ENCODE measurements around the gene SLC23A2.

SLC23A2 gene

DNA sequence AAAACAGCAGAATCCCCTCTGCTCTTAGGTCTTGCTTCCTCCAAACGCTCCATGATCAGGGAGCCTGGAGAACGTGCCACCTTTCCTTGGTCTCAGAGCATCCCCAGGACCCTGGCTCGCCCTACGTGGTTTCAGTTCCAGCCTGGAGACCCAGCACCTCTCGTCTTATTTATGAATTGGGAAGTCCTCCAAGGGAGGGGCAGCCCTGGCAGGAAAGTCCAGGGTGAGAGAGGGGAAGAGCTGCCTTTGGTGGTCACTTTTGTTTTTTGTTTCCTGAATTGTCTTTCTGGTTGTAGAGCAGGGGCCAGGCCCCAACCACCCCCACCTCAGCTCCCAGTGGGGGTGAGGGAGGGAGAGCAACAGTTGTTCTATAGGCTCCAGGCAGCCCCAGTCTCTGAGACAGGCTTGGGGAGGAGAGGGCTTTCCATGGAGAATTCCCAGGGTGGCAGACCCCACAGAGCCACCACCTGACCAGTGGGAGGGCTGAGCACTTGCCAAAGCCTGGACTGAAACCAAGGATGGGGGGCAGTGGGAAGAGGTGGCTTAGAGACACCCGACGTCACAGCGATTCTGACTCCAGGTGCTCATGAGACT lies 190.8 kb downstream of the SLC23A2 start:
- DNase-seq (ENCODE audit: low read depth) = no peak
- no peak overlapping the region for H3K4me3 ChIP-seq (ENCODE audit: low read depth, low read length)
- TF ChIP-seq, protein P1, sequence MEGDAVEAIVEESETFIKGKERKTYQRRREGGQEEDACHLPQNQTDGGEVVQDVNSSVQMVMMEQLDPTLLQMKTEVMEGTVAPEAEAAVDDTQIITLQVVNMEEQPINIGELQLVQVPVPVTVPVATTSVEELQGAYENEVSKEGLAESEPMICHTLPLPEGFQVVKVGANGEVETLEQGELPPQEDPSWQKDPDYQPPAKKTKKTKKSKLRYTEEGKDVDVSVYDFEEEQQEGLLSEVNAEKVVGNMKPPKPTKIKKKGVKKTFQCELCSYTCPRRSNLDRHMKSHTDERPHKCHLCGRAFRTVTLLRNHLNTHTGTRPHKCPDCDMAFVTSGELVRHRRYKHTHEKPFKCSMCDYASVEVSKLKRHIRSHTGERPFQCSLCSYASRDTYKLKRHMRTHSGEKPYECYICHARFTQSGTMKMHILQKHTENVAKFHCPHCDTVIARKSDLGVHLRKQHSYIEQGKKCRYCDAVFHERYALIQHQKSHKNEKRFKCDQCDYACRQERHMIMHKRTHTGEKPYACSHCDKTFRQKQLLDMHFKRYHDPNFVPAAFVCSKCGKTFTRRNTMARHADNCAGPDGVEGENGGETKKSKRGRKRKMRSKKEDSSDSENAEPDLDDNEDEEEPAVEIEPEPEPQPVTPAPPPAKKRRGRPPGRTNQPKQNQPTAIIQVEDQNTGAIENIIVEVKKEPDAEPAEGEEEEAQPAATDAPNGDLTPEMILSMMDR (IDR thresholded peaks at IDR 0.05; ENCODE audit: insufficient read depth, low read depth, low read length, missing control alignments) = no peak

DNA sequence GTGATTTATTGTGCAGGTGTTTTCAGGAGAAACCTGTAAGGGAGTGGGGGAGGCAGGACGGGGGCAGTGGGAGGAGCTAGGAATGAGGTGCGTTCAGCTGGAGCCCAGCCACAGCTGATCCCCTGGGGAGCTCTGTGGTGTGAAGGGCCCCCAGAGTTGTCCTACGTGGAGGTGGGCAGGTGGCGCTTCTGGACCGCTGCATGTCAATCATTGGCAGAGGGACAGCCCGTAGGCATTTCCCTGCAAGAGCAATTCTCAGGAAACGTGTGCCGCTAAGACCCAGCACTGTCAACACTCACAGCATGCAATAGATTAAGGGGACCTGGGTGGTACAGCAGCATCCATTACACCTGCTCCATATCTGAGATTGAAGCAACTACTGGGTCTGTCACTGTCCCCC lies 191.6 kb downstream of the SLC23A2 start:
- TF ChIP-seq, protein P1 (IDR thresholded peaks at IDR 0.05; ENCODE audit: insufficient read depth, low read depth, low read length, missing control alignments) = no peak
- H3K4me3 ChIP-seq (ENCODE audit: low read depth, low read length) = no peak overlapping the region
- peak; percentile 41 for DNase-seq (ENCODE audit: low read depth)

GRCh38 chr20:4808872-4809271 lies 192.4 kb downstream of the SLC23A2 start:
- DNase-seq (ENCODE audit: low read depth) = no peak
- TF ChIP-seq, protein P1 (IDR thresholded peaks at IDR 0.05; ENCODE audit: insufficient read depth, low read depth, low read length, missing control alignments) = no peak
- no peak overlapping the region for H3K4me3 ChIP-seq (ENCODE audit: low read depth, low read length)

DNA sequence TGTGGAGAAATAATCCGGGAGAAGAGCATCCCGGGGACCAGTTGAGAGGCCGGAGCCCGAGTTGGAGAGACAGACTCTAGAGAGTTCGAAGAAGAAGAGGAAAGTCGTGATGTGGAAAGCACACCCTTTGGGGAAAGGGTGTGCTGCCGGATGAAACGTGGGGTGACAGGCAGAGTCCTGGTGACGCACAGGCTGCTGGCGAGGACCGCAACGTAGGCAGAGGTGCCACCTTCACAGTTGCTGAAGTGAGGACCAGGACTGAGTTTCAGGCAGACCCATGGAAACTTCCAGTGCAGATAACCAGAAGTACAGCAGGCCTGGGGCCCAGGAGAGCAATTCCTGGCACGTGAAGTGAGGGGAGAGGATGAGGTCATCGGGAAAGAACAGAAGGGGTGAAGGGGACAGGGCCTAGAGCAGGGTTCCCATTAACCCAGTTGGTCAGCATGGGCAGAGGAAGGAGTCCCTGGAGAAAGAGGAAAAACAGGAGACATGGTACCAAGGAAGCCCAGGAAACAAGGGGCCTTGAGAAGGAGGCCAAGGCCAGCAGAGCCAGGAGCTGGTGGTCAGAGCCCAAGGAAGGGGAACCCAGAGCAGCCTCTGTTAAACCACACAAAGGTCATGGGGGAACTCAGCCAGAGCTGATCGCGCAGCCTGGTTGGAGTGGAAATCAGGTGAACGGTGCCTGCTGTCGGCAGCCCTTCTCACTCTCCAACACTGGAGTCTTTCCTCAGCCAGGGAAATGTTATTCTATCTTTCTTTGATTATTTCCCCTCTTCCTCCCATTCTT lies 195.5 kb downstream of the SLC23A2 start:
- no peak overlapping the region for H3K4me3 ChIP-seq (ENCODE audit: low read depth, low read length)
- TF ChIP-seq, protein P1 (IDR thresholded peaks at IDR 0.05; ENCODE audit: insufficient read depth, low read depth, low read length, missing control alignments) = no peak
- DNase-seq (ENCODE audit: low read depth) = no peak

GRCh38 chr20:4802527-4802926 lies 198.8 kb downstream of the SLC23A2 start:
- H3K4me3 ChIP-seq (ENCODE audit: low read depth, low read length) = no peak overlapping the region
- TF ChIP-seq, protein P1 (IDR thresholded peaks at IDR 0.05; ENCODE audit: insufficient read depth, low read depth, low read length, missing control alignments) = no peak
- no peak for DNase-seq (ENCODE audit: low read depth)

Measured in GM12865 (cell line).